CD4-positive, CD25-positive, alpha-beta regulatory T cell (primary cell): ENCODE measurements around the gene FOCAD. TPM values are rescaled to one million over a fixed set of nuclear protein-coding genes. Genes with fewer than 3 reads are reported as not detected.
A peak's percentile ranks its signal among the peaks of the same experiment; 100 is the strongest.

ENCODE experiments used
- ATAC-seq, 2 donors: fragments of 150-1000 bp; cut with Tn5 transposase; one replicate each; pipeline ENCODE4 v1.10.0; 2021; ENCODE audit warnings: low read depth in 2 of 2, moderate number of reproducible peaks in 2 of 2, moderate library complexity in 1 of 2
- DNase-seq, 3 donors: peaks; one replicate each; pipeline versions ENCODE4 v3.0.0 to v3.0.0-alpha.2; 2012 to 2022; ENCODE audit warnings: mixed read lengths in 1 of 3
- H3K27ac ChIP-seq: one replicate; pipeline ENCODE4 v1.7.0; 2013; ENCODE audit warnings: mild to moderate bottlenecking, low read length; ENCODE audit not compliant: insufficient read depth, poor library complexity, severe bottlenecking
- H3K27me3 ChIP-seq: one replicate; pipeline ENCODE4 v1.7.0; 2013; ENCODE audit warnings: low read length; ENCODE audit not compliant: control insufficient read depth, insufficient read depth
- H3K36me3 ChIP-seq: one replicate; pipeline ENCODE4 v1.7.0; 2013; ENCODE audit warnings: mild to moderate bottlenecking, low read length, moderate library complexity; ENCODE audit not compliant: control insufficient read depth, insufficient read depth
- H3K4me1 ChIP-seq: 2 replicates; pipeline ENCODE4 v1.7.0; 2013; ENCODE audit warnings: mild to moderate bottlenecking, low read length; ENCODE audit not compliant: insufficient read depth, control insufficient read depth, poor library complexity, severe bottlenecking
- H3K4me3 ChIP-seq: one replicate; pipeline ENCODE4 v1.7.0; 2013; ENCODE audit warnings: low read depth, mild to moderate bottlenecking, low read length, moderate library complexity
- H3K9me3 ChIP-seq, 2 experiments: 1 replicate in 1 of 2; 2 replicates in 1 of 2; pipeline ENCODE4 v1.7.0; 2013; ENCODE audit warnings: low read length in 2 of 2, mild to moderate bottlenecking in 1 of 2, moderate library complexity in 1 of 2; ENCODE audit not compliant: control insufficient read depth in 2 of 2
- H3K27ac Mint-ChIP-seq, 3 donors: one replicate each; pipeline ENCODE4 v1.8.0; 2020 to 2022; ENCODE audit warnings: mild to moderate bottlenecking in 3 of 3, mixed read lengths in 3 of 3, moderate library complexity in 2 of 3
- H3K27me3 Mint-ChIP-seq: one replicate; pipeline ENCODE4 v1.8.0; 2022; ENCODE audit warnings: mild to moderate bottlenecking, mixed read lengths
- H3K36me3 Mint-ChIP-seq: one replicate; pipeline ENCODE4 v1.8.0; 2020; ENCODE audit warnings: mixed read lengths
- H3K4me1 Mint-ChIP-seq, 4 donors: one replicate each; pipeline ENCODE4 v1.8.0; 2020 to 2022; ENCODE audit warnings: mixed read lengths in 4 of 4, mild to moderate bottlenecking in 1 of 4
- H3K4me3 Mint-ChIP-seq, 4 donors: one replicate each; pipeline ENCODE4 v1.8.0; 2020 to 2022; ENCODE audit warnings: mild to moderate bottlenecking in 4 of 4, mixed read lengths in 4 of 4, moderate library complexity in 3 of 4
- H3K9me3 Mint-ChIP-seq, 7 donors: one replicate each; pipeline ENCODE4 v1.8.0; 2020 to 2022; ENCODE audit warnings: mixed read lengths in 7 of 7, mild to moderate bottlenecking in 3 of 7, moderate library complexity in 2 of 7
- polyA plus RNA-seq, 4 donors: library from polyadenylated mRNA; unstranded; fragments of 300-500 nt; fragmentation: Illumina TruSeq; gene quantifications; one replicate each; pipeline ENCODE4 v1.2.3, GENCODE V29; 2021
- total RNA-seq: library from RNA; stranded (reverse); gene quantifications from one replicate; pipeline ENCODE4 v1.2.3, GENCODE V29; 2022

The FOCAD gene
- total and polyA plus RNA-seq, 5 donors from 2014 or later = 9.0 to 19.6 (median 13.4) TPM

GRCh38 chr9:20697021-20697719 is 13.1 kb downstream of the FOCAD start:
- Mint-ChIP-seq H3K27ac (peak overlapping the region in 1 of 3 donors; percentile 1), H3K4me3 (no peak overlapping the region), H3K27me3 (no peaks in the 10 kb centered on the region), H3K36me3 (no peaks in the 10 kb centered on the region), H3K4me1 (peaks cover 10 to 19% (median 17%) of the 10 kb centered on the region in 4 donors), H3K9me3 (no peaks in the 10 kb centered on the region)
- ATAC-seq = no peak
- Histone ChIP-seq H3K36me3 (no peaks in the 10 kb centered on the region), H3K4me3 (no peak overlapping the region), H3K4me1 (no peaks in the 10 kb centered on the region), H3K9me3 (no peaks in the 10 kb centered on the region), H3K27me3 (no peaks in the 10 kb centered on the region), H3K27ac (no peak overlapping the region)
- DNase-seq = no peak

DNA sequence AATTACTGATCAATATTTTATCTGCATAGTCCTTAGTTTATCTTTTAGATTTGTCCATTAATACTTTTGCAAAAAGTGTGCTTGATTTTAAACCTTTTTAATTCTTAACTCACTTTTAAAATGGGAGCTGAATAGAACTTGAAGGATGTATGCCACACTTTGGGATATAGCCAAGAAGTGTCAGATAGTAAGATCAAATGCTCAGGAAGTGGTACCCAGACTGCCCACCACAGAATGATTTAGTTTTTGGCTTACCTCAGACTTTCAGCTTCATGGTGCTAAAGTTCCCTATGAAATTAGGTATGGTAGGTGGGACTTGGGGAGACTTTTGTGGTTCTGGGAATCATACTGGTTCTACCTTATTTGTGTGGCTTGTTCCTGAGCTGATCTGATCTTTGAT is 14.7 kb downstream of the FOCAD start:
- Histone ChIP-seq H3K9me3 (no peaks in the 10 kb centered on the region), H3K36me3 (no peaks in the 10 kb centered on the region), H3K4me1 (no peaks in the 10 kb centered on the region), H3K4me3 (no peak overlapping the region), H3K27ac (no peak overlapping the region), H3K27me3 (no peaks in the 10 kb centered on the region)
- H3K27ac Mint-ChIP-seq = no peak overlapping the region
- ATAC-seq (no peak), DNase-seq (no peak)
- H3K4me3 Mint-ChIP-seq = no peak overlapping the region
- no peaks in the 10 kb centered on the region for H3K36me3 Mint-ChIP-seq
- H3K27me3 Mint-ChIP-seq = no peaks in the 10 kb centered on the region
- H3K4me1 Mint-ChIP-seq = peaks cover 0 to 19% (median 15%) of the 10 kb centered on the region in 4 donors
- H3K9me3 Mint-ChIP-seq = no peaks in the 10 kb centered on the region

GRCh38 chr9:20701060-20701459 is 17.0 kb downstream of the FOCAD start:
- no peaks in the 10 kb centered on the region for H3K27me3 Mint-ChIP-seq
- no peak overlapping the region for H3K27ac Mint-ChIP-seq
- no peaks in the 10 kb centered on the region for H3K27me3 ChIP-seq
- peaks cover 0 to 19% (median 11%) of the 10 kb centered on the region in 4 donors for H3K4me1 Mint-ChIP-seq
- ATAC-seq = no peak
- no peaks in the 10 kb centered on the region for H3K36me3 ChIP-seq
- H3K27ac ChIP-seq = no peak overlapping the region
- H3K9me3 ChIP-seq = no peaks in the 10 kb centered on the region
- H3K4me1 ChIP-seq = no peaks in the 10 kb centered on the region
- H3K36me3 Mint-ChIP-seq = no peaks in the 10 kb centered on the region
- DNase-seq = no peak
- no peak overlapping the region for H3K4me3 ChIP-seq
- H3K4me3 Mint-ChIP-seq = no peak overlapping the region
- no peaks in the 10 kb centered on the region for H3K9me3 Mint-ChIP-seq

- H3K27ac Mint-ChIP-seq = peak overlapping the region in 1 of 3 donors; percentile 8
- ATAC-seq = no peak
- peaks cover 4 to 19% (median 9%) of the 10 kb centered on the region in 4 donors for H3K4me1 Mint-ChIP-seq
These were observed 18.5 kb downstream of the FOCAD start for GRCh38 chr9:20702570-20702969.

GRCh38 chr9:20703146-20703545 is 19.1 kb downstream of the FOCAD start:
- Mint-ChIP-seq H3K4me3 (no peak overlapping the region), H3K27ac (no peak overlapping the region)

More at GRCh38 chr9:20702570-20702969, 18.5 kb downstream of the FOCAD start:
- DNase-seq = no peak
- Mint-ChIP-seq H3K36me3 (peaks cover 5% of the 10 kb centered on the region), H3K4me3 (no peak overlapping the region), H3K27me3 (no peaks in the 10 kb centered on the region), H3K9me3 (no peaks in the 10 kb centered on the region)
- Histone ChIP-seq H3K27ac (no peak overlapping the region), H3K27me3 (no peaks in the 10 kb centered on the region), H3K9me3 (no peaks in the 10 kb centered on the region), H3K36me3 (no peaks in the 10 kb centered on the region), H3K4me1 (no peaks in the 10 kb centered on the region), H3K4me3 (no peak overlapping the region)

DNA sequence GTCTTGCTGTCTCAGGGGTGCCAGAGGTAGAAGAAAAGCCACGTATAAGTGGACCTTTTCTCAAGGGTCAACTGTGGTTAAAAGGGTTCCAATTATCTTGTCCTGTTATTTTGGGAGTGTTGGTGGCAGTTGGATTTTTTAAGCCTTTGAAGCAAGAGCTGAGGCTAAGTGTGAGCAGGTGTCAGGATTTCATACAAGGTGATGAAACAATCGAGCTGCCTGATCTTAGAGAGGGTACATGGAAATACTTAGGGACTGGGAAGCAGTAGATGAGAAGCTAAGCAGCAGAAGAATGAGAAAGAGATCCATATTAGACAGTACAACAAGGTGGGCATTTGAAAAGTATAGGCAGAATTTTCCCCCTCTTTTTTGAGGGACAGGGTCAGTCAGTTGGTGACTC is 23.6 kb downstream of the FOCAD start:
- no peaks in the 10 kb centered on the region for H3K9me3 ChIP-seq
- ATAC-seq (no peak), DNase-seq (no peak)
- Mint-ChIP-seq H3K27me3 (no peaks in the 10 kb centered on the region), H3K4me1 (peaks cover 10 to 19% (median 13%) of the 10 kb centered on the region in 4 donors), H3K9me3 (peaks cover 0 to 1% (median 0%) of the 10 kb centered on the region in 7 donors), H3K4me3 (no peak overlapping the region), H3K36me3 (peaks cover 9% of the 10 kb centered on the region), H3K27ac (peak overlapping the region in 1 of 3 donors; percentile 54)
- H3K4me3 ChIP-seq = no peak overlapping the region
- no peak overlapping the region for H3K27ac ChIP-seq
- no peaks in the 10 kb centered on the region for H3K27me3 ChIP-seq
- H3K36me3 ChIP-seq = no peaks in the 10 kb centered on the region
- no peaks in the 10 kb centered on the region for H3K4me1 ChIP-seq

More at GRCh38 chr9:20703146-20703545, 19.1 kb downstream of the FOCAD start:
- DNase-seq (no peak), ATAC-seq (no peak)
- Histone ChIP-seq H3K27ac (no peak overlapping the region), H3K36me3 (no peaks in the 10 kb centered on the region), H3K4me3 (no peak overlapping the region), H3K4me1 (no peaks in the 10 kb centered on the region), H3K27me3 (no peaks in the 10 kb centered on the region), H3K9me3 (no peaks in the 10 kb centered on the region)
- H3K4me1 Mint-ChIP-seq = peaks cover 5 to 19% (median 10%) of the 10 kb centered on the region in 4 donors
- H3K9me3 Mint-ChIP-seq = no peaks in the 10 kb centered on the region
- peaks cover 5% of the 10 kb centered on the region for H3K36me3 Mint-ChIP-seq
- no peaks in the 10 kb centered on the region for H3K27me3 Mint-ChIP-seq

DNA sequence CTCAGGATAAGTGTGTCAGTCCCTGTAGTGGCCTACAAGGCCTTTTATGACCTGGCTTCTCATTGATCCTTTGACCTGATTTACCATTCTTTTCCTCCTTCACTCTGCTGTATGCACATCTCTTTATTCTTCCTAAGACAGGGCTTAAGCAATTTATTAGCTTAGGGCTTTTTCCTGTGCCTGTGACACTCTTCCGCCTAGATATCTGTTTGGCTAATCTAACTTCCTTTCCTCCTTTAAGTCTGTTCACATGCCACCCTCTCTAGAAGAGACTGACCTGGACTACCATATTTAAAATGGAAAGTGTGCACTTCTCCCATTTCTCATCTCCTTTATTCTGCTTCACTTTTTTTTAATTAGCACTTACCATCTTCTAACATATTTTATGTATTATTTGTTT is 29.1 kb downstream of the FOCAD start:
- Mint-ChIP-seq H3K4me3 (no peak overlapping the region), H3K36me3 (peaks cover 20% of the 10 kb centered on the region), H3K27me3 (no peaks in the 10 kb centered on the region), H3K27ac (no peak overlapping the region), H3K9me3 (peaks cover 0 to 2% (median 0%) of the 10 kb centered on the region in 7 donors), H3K4me1 (peaks cover 10 to 26% (median 19%) of the 10 kb centered on the region in 4 donors)
- no peak overlapping the region for H3K27ac ChIP-seq
- H3K4me3 ChIP-seq = no peak overlapping the region
- no peaks in the 10 kb centered on the region for H3K9me3 ChIP-seq
- H3K4me1 ChIP-seq = no peaks in the 10 kb centered on the region
- no peaks in the 10 kb centered on the region for H3K36me3 ChIP-seq
- ATAC-seq (no peak), DNase-seq (no peak)
- no peaks in the 10 kb centered on the region for H3K27me3 ChIP-seq
